GM12872 (cell line): Measurements from ENCODE around the gene N4BP2.

Experiments used
- CTCF ChIP-seq: IDR thresholded peaks from 3 replicates; pipeline ENCODE4 v1.5.1; 2011; ENCODE audit warnings: low read depth, mild to moderate bottlenecking, low read length, moderate library complexity; ENCODE audit not compliant: insufficient read depth

Gene N4BP2

GRCh38 chr4:40056716-40057585 lies at the start of gene N4BP2:
TSS of gene N4BP2 (plus strand) at chr4:40056850. CDS start at chr4:40097341, 40,491 bp downstream.
- TF ChIP-seq CTCF, result peak; percentile 74

GRCh38 chr4:40016007-40016406 lies 40.6 kb upstream of the N4BP2 start:
- TF ChIP-seq CTCF, result no peak

GRCh38 chr4:40020221-40020620 lies 36.4 kb upstream of the N4BP2 start:
- no peak for TF ChIP-seq CTCF

GRCh38 chr4:40032785-40033184 lies 23.9 kb upstream of the N4BP2 start:
- no peak for TF ChIP-seq CTCF

GRCh38 chr4:40033613-40034012 lies 23.0 kb upstream of the N4BP2 start:
- no peak for TF ChIP-seq CTCF

GRCh38 chr4:40038977-40039376 lies 17.7 kb upstream of the N4BP2 start:
- TF ChIP-seq CTCF, result no peak

GRCh38 chr4:40040908-40041307 lies 15.7 kb upstream of the N4BP2 start:
- no peak for TF ChIP-seq CTCF
